NCI-H748 treated with DMSO at 0.1 percent for 48 hours (cell line): ENCODE results near the gene C22orf15.

Experiments
- DNase-seq: peaks from one replicate; lab custom pipeline; 2025; lab: John Stamatoyannopoulos, UW

C22orf15 gene

DNA sequence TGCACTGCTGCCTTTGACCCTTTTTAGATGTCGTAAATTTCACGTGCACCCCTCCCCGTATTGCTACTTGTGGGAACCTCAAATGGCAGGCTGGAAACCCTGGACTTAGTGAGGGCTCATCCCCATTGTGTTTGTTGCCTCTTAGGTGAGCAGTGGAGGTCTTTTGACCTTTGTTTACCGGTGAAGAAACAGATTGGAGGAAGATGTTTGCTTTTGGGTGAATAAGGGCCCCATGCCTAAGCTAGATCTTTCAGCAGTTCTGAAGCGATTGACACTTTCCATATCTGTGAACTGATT, 24.8 kb downstream of the C22orf15 start:
- no peak for DNase-seq

DNA sequence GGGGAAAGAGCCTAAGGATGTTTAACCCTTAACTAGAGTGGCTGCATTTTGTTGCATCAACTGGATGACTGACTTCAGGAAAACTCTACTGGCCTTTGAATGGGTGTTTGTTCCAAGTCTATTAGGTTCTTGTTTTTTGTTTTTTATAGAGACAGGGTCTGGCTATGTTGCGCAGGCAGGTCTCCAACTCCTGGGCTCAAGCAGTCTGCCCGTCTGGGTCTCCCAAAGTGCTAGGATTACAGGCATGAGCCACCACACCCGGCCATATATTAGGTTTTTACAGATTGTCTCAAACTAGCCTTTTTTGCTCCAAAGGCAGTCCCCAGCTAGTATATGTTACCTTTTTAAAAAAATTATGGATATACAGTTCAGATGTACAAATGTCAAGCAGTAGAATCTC, 25.1 kb downstream of the C22orf15 start:
- no peak for DNase-seq

DNA sequence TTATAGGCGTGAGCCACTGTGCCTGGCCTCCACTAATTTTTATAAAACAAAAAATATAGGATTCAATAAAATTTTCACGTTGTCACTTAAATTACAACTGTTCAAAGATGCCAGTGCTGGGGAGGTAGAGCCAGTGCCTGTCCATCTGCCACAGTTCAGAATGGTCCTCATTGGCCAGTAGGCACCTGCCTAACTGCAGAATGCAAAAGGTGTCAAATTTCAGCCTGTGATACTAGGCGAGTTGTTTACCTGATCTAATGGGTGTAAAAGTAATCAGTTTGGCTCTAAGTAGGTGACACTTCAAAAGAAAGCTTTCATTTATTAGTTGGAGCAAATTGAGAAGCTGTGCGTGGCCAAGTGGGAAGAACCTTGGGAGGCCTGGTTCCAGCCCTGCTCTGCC, 26.3 kb downstream of the C22orf15 start:
- DNase-seq: peak; percentile 27

DNA sequence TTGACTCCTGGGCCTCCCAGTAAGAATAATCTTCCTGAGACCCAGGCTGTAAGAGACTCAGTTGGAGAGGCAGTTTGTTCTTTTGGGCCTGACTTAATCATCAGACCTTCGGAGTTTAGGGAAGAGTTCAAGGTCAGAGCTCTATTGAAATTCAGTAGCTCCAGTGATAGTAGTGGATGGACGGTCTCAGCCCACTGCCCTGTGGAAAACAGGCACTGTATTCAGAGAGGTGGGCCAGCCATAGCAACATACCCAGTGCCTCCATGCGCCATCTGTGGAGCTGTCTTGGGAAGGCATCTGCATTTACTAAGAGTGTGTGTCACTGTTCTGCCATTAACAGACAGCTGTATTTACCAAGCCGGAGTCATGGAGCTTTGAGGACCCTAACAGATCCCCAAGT, 26.8 kb downstream of the C22orf15 start:
- DNase-seq: no peak

DNA sequence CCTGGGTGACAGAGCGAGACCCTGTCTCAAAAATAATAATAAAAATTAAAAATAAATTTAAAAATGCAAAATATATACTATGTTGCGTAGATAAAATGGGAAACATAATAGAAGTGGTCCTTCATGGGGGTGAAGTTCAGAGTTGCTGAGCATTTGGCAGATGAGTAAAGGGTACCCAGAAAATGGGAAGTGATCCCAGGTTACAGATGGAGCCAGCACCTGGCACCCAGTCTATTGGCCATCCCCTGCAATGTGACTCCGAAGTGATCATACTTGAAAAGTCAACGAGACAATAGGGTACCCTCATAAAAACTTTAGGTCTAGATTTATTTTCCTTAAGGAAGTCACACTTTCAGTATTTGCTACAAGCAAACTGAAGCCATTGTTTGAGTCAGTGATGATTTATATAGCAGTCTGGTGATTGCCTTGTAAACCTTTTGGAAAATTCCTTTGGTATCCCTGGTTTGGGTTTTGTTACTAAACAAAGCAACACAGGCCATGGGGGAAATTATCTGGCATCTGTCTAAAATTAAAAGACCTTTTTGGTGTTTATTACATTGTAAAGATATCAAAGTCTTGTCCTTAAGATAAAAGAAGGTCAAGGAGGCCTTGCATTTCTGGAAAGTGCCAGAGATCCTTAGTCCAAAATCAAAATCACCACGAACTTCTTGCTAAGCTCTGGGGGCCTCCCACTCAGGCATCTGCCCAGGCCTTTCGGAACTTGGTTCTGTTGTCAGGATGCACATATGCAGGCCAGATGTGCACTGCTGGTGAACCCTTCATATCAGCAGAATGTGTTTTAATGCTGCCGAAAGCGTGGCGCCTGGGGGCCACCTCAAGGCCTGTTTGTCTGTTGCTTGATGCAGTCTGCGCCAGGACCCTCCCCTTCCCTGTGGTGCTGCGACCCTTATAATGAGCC, 28.3 kb downstream of the C22orf15 start:
- DNase-seq: no peak

DNA sequence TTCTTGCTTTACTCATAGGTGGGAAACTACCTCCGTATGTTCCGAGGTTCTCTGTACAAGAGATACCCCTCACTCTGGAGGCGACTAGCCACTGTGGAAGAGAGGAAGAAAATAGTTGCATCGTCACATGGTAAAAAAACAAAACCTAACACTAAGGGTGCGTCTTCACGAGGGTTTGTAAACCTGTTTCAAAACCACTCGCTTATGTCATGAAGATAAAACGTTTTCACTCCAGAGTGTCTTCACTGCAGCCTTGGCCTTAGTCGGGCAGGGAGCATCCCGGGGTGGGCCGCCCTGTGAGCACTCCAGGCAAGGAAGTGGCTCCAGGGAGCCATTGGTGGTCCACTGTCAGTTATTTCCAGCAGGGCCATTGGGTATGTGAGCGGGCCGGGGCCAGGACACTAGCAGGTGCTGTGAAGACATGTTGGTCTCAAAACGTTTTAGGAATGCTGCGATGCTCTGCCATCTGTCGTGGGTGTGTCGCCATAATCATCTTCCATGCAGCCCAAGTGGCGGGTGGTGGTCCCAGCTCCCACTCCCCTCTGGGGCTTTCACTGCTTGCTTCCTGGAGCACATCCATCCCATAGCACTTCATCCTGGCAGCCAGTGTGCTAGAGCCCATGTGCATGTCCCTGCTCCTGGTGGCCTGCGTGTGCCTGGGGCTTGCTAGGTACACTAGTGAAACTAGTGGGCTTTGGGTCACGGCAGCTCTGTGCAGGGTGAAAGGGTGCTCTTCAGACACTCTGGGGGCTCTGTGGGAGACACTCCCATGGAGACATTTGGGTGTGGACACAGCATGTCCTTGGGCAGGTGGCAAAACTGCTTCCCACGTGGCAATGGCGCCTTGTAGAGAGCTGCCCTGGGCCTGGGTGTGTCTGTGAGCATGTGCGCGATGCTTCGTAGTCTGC, 29.2 kb downstream of the C22orf15 start:
- no peak for DNase-seq

DNA sequence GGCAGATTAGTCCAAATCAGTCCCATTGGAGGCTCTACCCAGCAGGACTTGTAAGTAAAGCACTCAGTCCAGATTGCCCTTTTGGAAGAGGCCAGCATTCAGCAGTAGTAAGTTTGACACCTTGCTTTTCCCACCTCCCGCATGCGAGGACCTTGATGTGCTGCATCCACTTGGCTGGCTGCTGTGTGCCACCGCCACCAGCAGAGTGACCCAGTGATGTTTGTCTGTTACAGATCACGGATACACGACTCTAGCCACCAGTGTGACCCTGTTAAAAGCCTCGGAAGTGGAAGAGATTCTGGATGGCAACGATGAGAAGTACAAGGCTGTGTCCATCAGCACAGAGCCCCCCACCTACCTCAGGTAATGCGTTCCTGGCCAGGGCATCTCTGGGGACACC, 30.5 kb downstream of the C22orf15 start:
- no peak for DNase-seq

DNA sequence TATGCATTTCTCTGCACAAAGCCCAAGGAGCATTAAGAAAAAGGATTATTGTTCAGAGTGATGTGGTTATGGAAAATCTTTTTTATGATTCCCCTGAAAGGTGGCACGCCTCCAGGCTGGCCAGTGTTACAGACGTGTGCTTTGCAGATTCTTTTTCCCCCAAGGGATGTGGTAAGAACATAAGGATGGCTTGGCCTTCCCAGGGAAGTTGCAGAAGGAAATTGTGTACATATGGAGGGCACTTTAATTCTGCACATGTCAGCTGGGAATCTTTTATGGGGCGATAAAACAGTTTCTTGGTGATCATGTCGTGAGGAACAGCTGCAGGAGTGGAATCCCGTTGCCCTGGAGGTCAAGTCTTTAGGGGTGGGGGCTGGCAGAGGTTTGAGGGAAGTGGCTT, 33.7 kb downstream of the C22orf15 start:
- no peak for DNase-seq

DNA sequence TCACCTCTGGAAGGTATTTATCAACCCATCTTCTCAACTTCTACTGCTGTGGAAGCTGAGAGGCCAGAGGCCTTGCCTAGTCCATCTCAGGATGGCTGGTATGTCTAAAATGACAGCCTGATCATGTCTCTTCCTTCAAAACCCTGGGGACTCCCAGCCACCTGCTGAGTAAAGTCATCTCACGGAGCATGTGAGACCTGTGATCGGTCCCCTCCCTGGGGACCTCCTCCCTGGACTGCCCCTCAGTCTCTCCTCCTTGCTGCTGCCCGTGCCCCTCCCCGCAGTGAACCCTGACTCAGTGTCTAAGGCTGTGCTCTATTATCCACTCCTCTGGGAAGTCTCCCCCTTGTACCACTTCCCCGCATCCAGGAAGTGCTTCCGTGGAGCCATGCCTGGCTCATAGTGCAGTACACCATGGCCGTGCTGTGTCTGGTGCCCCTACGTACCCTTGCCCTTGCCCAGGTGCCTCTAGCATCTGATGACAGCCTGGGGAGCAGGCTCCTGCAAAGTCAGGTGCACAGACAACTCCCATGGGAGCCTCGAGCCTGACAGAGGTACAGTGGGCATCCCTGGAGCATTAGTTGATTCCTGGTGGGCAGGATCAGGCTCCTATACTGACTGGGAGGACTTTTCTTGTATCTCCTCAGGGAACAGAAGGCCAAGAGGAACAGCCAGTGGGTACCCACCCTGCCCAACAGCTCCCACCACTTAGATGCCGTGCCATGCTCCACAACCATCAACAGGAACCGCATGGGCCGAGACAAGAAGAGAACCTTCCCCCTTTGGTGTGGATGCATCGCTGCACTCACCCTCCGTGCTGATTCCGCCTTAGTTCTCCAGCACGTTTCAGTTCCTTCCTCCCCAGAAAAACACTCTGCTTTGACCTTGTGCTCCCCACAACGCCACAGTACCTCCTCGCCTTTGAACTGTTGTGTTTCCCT, 37.8 kb downstream of the C22orf15 start:
- no peak for DNase-seq

DNA sequence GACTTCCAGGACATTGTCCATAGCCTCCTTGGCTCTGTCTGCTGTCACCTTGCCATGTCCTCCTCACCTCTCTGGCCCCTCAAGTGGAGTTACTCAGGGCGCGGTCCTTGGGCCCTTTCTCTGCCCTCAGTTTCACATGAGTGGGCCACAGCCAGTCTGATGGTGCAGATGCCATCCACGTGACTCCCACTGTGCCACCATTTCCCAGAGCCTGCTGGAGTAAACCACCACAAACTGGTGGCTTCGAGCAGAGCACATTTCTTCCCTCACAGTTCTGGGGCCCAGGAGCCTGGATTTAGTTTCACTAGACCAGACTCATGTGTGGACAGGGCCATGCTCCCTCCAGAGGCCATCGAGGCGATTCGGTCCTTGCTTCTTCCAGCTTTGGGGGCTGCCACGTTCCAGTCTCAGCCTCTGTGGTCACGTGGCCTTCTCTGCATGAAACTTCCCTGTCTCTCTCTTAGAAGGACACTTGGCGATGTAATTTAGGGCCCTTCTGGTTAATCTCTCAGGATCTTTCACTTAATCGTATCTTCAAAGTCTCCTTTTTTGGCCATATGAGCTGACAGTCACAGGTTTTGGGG, 38.5 kb downstream of the C22orf15 start:
- no peak for DNase-seq

DNA sequence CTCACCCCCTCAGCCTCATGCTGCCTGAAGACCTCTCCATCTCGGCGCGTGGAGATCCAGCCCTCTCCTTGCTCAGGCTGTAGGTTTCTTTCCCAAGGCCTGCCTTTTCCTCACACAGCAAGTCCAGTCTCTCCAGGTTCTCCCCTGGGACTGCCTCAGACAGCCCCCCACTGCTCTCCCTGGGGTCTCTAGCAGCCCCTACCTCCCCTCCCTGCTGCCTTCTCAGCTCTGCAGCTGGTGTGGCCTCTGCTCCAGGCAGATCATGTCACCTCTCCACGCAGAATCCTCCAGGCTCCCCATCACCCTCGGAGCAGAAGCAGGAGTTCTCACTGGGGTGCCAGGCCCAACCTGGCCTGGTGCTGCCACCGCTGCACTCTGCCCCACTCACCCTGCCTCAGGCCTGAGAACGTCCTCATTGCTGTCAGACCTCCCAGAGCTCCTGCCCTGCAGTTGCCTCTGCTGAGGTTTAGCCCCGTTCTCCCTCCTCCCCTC, 39.1 kb downstream of the C22orf15 start:
- no peak for DNase-seq

DNA sequence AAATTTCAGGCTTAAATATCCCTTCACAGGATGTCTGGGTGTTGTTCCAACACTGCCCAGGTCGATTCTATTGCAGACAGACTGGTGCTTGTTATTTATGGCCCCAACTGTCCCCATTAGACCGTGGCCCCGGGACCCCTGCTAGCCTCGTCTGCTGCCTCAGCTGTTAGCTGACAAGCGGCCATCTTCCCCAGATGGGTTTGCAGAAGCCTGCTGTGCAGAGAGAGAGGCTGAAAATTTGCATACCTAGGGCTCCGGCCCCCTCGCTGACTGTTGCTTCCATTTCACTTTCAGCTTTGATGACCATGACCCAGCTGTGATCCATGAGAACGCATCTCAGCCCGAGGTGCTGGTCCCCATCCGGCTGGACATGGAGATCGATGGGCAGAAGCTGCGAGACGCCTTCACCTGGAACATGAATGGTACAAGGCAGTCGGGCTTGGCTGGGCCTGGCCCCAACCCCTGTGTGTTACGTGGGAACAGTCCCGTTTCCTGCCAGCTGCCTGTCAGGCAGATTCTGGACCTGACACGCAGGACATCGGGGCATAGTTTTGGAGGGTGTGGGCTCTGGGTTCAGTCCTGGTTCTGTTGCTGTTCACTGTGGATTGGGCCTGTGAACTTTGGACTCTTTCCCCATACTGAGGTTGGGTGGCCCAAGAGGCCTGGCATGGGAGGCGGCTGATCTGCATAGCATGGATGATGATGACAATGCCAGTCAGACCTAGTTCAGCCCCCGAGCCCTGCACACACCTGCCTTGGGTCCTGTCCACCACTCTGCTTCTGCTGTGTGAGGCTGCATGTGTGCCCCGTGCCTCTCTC, 40.4 kb downstream of the C22orf15 start:
- DNase-seq: no peak

DNA sequence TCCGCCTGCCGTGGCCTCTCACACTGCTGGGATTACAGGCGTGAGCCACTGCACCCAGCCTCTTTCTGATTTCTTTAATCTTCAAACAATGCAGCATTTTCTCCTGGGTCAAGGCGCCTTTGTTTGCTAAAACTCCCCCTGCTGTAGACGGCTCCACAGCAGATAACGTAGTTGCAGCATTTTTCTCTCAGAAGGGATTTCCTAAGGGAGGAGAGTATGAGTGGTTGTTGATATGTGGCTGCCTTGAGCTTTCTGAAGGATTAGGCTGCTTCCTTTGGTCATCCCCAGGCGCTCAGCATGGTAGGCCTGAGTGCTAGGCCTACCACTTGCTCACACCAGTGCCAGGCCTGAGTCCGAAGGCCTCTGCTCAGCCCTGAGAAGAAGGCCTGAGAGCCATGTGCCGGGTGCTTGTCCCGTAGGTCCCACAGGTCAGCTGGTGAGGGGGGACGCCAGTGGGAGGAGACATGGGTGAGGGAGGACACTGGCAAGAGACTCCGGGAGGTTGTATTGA, 42.0 kb downstream of the C22orf15 start:
- no peak for DNase-seq

DNA sequence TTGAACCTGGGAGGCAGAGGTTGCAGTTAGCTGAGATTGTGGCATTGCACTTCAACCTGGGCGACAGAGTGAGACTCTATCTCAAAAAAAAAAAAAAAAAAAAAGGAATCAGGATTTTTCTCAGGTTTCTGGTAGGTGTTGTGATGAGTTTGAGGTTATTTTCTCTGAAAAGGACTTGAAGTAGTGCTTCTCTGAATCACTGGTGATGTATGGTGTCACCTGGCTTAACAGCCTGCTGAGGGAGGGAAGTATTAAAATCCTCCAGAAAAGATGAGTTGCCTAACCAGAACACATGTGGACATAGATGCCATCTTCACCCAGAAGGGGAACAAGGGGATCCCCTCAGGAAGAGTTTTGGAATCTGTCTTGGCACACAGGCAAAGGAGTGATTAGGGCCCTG, 44.0 kb downstream of the C22orf15 start:
- DNase-seq: no peak

DNA sequence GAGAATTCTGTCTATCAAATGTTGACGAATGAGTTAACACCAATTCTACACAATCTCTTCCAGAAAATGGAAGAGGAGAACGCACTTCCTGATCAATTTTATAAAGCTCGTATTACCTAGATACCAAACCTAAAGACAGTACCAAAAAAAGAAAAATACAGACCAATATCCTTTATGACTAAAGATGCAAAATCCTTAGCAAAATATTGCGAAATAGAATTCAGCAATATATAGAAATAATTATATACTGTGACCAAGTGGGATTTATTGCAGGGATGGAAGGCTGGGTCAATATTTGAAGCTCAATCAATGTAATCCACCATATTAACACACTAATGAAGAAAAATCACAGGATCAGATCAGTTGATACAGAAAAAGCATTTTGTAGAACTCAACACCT, 49.6 kb downstream of the C22orf15 start:
- DNase-seq: no peak
